ENCODE data around the gene CBFA2T2.
"Not testable (repeated sequence)": the region's sequence is repeated elsewhere in the genome, so short reads cannot be mapped to it uniquely, and the experiment has no call there.

CBFA2T2 gene

GRCh38 chr20:33490023-33490933 lies at the start of gene CBFA2T2:
Gene CBFA2T2, plus strand, starts transcription at chr20:33490096. Its CDS starts 172 bp downstream, at chr20:33490268.
- DNase-seq, result no peak

DNA sequence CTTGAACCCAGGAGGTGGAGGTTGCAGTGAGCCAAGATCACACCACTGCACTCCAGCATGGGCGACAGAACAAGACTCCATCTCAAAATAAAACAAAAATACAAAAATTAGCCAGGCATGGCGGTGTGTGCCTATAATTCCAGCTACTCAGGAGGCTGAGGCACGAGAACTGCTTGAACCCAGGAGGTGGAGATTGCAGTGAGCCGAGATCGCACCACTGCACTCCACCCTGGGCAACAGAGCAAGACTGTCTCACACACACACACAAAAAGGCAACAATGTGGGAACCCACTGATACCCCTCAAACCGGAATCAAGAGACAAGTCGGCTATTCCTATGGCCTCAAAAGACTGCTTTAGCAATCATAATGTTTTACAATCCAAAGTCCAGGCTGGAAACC lies 49.3 kb upstream of the CBFA2T2 start:
- not testable (repeated sequence) for DNase-seq

GRCh38 chr20:33441142-33441955 lies 48.5 kb upstream of the CBFA2T2 start:
- no peak for DNase-seq

- no peak for DNase-seq
Measured at GRCh38 chr20:33442136-33443005, 47.5 kb upstream of the CBFA2T2 start.

GRCh38 chr20:33443006-33443511 lies 46.8 kb upstream of the CBFA2T2 start:
- DNase-seq, result no peak

DNA sequence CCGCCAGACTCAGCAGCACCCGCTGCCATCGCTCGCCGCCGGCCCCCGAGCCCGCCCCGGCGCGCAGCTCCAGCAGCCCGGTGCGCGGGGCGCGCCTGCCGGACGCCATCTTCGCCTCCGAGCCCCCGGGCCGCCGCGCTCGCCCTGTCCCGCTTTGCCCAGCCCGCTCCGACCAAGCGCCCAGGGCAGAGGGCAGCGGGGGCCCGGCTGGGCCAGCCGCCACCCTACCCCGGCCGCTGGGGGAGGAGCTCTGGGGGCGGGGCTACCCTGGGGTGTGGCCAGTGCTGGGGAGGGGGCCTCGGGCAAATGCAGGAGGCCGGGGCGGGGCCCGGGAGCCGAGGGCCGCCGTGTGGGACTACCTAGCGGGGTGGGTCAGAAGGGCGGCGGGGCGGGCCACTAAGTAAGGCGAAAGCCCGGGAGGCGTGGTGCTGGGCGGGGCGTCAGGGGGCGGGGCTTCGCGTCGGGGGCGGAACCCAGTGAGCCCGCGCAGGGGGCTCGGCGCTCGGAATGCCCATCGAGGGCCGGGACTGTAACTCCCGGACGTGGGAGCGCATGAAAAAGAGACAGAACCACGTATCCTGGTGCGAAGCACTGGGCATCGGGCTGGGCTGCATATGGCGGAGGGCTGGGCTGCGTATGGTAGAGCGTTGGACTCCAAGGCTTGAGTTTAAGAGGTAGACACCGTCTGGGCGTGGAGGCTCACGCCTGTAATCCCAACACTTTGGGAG lies 46.2 kb upstream of the CBFA2T2 start, which contains the start of gene SNTA1:
Gene SNTA1 (minus strand): TSS at position 252 of the 728 bp plus-strand sequence. CDS start 143 bp downstream, at position 109.
- no peak for DNase-seq

DNA sequence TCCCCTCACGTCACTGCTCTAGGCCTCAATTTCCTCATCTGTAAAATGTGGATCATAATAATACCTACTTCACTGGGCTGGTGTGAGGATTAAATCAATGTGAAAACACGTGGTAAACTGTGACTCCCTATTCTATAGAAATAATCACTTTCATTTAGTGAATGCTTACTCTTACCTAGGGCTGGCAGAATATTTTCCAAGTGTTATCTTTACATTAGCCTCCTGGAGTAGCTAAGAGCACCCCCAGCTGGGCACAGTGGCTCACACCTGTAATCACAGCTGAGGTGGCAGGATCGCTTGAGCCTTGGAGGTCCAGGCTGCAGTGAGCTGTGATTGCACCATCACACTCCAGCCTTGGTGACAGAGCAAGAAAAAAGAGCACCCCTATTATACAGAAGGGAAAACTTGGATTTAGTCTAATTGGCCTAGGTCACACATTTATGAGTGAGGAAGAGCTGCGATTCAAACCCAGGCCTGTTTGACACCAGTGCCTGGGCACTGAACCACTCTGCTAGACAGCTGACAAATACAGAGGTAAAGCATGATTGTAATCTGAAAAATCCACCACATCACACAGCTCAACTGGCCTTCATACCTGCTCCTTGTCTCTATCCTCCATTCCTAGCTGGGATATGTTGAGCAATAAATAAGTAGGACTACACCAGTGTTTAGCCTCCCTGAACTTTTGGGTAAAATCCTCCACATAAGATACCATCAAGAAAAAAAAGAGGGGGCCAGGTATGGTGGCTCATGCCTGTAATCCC lies 44.9 kb upstream of the CBFA2T2 start:
- no peak for DNase-seq

DNA sequence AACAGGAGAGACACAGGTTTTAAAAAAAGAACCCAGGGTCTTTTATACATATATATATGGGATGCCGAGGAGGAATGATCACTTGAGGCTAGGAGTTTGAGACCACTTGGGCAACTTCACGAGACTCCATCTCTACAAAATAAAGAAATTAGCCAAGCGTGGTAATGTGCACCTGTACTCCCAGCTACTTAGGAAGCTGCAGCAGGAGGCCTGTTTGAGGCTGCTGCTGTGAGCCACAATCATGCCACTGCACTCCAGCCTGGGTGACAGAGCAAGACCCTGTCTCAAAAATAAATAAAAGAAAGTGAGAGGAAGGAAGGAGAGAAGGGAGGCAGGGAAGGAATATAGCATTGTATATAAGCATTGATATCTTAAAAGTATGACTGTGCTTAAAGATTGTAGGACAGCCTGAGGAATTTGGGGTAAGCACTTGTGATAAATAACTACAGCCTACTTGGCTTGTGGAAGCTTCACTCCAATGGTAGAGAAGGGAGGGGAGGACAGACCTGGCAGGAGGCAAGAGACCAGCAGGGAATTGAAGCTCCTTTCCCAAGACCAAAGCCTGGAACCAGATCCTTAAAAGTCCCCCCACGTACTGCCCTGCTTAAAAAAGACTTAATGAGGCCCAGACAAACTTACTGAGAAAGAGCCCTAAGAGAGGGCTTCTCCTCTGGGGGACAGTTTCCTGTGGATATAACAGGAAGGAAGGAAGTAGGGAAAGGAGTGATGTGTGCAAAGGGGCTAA lies 43.8 kb upstream of the CBFA2T2 start:
- DNase-seq, result no peak

DNA sequence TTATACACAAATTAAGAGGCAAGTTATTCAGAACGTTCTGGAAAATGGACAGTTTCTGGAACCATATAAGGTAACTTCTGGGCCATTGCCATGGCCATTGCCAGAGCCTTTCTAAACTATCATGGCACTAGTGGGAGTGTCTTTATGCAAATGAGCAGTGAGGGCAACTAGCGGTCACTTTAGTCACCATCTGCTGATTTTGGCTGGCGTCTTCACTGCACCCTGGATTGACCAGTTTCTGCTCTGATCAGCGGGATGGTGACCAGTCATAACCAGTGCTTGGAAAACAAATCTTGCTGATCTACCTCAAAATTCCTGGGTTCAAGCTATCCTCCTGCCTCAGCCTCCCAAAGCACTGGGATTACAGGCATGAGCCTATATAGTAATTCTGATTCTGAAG lies 39.0 kb upstream of the CBFA2T2 start:
- no peak for DNase-seq

DNA sequence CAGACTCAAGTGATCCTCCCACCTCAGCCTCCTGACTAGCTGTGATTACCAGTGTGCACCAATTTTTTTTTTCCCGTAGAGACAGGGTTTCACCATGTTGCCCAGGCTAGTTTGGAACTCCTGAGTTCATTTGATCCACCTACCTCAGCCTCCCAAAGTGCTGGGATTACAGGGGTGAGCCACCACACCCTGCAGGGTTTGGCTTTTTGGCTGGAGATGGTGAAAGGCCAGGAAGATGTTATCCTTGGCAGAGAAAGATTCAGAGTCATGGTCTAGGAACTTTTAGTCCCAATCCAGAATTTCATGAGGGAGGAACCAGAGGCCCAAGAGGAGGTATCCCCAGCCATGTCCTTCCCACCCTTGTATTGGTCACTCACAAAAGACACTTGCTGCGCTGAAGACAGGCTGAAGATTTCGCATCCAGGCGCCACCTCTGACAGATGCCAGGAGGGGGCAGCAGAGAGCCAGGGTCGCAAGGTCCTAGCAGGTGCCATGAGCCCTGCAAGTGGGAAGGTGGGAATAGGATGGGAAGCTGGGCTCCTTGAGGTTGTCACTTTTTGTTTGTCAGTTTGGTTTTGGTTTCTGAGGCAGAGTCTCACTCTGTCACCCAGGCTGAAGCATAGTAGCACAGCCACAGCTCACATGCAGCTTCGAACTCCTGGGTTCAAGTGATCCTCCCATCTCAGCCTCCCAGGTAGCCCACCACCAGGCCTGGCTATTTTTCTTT lies 32.8 kb upstream of the CBFA2T2 start:
- not testable (repeated sequence) for DNase-seq

DNA sequence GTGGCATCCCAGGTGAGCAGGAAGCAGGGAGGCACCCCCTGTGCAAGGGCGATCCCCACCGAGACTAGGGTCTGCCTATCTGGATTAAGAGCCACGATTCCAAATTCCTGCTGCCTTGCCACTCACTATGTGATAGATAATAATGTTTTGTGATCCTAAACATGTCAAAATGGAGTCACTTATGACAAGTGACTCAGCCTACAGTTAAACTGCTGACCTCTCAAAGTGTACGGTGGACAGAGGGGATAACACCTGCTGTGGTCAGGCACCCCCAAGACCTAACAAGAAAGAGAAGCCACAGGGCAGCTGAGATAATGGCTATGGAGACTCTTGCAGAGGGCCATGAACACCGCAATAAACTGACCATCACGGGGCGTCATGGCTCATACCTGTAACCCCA lies 30.3 kb upstream of the CBFA2T2 start:
- DNase-seq, result no peak

- peak; percentile 55 for DNase-seq
Measured at GRCh38 chr20:33460711-33461110, 29.2 kb upstream of the CBFA2T2 start.

DNA sequence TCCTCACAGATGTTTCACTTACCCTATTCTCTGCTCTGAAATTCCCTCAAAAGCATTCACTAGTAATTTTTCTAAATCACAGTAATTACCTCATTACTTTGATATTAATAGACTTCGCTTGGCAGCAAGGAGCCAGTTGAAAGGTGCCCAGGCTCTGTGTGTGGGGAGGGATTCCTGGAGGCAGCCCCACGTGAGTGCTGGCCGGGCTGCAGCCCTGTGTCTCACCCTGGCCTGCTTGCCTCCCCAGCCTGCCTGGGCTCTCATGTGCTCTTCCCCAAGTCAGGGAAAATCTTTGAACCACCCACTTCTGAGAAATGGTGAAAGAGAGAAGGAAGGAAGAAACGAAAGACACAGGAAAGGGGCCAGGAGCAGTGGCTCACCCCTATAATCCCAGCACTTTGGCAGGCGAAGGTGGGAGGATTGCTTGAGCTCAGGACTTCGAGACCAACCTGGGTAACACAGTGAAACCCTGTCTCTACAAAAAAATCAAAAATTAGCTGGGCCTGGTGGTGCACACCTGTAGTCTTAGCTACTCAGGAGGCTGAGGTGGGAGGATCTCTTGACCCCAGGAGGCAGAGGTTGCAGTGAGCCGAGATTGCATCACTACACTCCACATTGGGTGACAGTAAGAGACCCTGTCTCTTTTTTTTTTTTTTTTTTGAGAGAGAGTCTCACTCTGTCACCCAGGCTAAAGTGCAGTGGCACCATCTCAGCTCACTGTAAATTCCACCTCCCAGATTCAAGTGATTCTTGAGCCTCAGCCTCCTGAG lies 26.4 kb upstream of the CBFA2T2 start:
- DNase-seq, result no peak

GRCh38 chr20:33464759-33465158 lies 25.1 kb upstream of the CBFA2T2 start:
- DNase-seq, result not testable (repeated sequence)

GRCh38 chr20:33465481-33466302 lies 24.2 kb upstream of the CBFA2T2 start:
- no peak for DNase-seq

- DNase-seq, result no peak
Measured at GRCh38 chr20:33466303-33466646, 23.6 kb upstream of the CBFA2T2 start.

DNA sequence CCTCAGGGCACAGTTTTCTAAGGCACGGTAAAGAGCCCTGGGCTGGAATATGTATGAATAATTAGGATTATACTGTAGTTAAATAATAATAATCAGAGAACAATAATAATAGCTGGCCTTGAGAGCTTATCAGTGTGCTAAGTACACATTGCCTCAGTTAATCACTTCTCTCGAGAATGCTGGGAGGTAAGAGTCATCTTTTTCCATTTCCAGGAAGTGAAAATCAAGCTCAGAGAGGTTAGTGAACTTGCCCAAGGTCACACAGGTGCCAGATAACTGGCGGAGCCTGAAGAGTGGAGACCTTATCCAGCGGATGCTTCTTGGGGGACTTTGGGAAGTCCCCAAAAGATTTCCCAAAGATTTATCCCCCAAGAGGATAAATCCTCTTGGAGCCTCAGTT lies 19.4 kb upstream of the CBFA2T2 start:
- no peak for DNase-seq

- no peak for DNase-seq
Measured at GRCh38 chr20:33470866-33471265, 19.0 kb upstream of the CBFA2T2 start.

All from NCI-H1436 treated with DMSO at 0.1 percent for 48 hours (cell line).